KOPT-K1 (cell line): Measurements from ENCODE around the gene RYR3.

ENCODE experiments used
- H3K27ac ChIP-seq: fragments of 200-600 bp; sonication (generic); 2 replicates; pipeline ENCODE4 v1.5.1; 2016; ENCODE audit warnings: antibody characterized with exemption, mild to moderate bottlenecking, low read depth, low read length; ENCODE audit not compliant: poor library complexity, severe bottlenecking
- H3K36me3 ChIP-seq: fragments of 200-600 bp; sonication (generic); 2 replicates; pipeline ENCODE4 v1.5.1; 2017; ENCODE audit warnings: antibody characterized with exemption, mild to moderate bottlenecking, low read length, moderate library complexity; ENCODE audit not compliant: insufficient read depth
- H3K9me3 ChIP-seq: fragments of 200-600 bp; sonication (generic); 2 replicates; pipeline ENCODE4 v1.5.1; 2017; ENCODE audit warnings: antibody characterized with exemption, low read length, mild to moderate bottlenecking; ENCODE audit not compliant: insufficient read depth, poor library complexity, severe bottlenecking

Gene RYR3

GRCh38 chr15:33442449-33442848 is 131.7 kb downstream of the RYR3 start:
- H3K9me3 ChIP-seq, result no peaks in the 10 kb centered on the region
- H3K36me3 ChIP-seq, result no peaks in the 10 kb centered on the region
- no peak overlapping the region for H3K27ac ChIP-seq

GRCh38 chr15:33443708-33444107 is 132.9 kb downstream of the RYR3 start:
- Histone ChIP-seq H3K27ac (no peak overlapping the region), H3K9me3 (no peaks in the 10 kb centered on the region), H3K36me3 (no peaks in the 10 kb centered on the region)

DNA sequence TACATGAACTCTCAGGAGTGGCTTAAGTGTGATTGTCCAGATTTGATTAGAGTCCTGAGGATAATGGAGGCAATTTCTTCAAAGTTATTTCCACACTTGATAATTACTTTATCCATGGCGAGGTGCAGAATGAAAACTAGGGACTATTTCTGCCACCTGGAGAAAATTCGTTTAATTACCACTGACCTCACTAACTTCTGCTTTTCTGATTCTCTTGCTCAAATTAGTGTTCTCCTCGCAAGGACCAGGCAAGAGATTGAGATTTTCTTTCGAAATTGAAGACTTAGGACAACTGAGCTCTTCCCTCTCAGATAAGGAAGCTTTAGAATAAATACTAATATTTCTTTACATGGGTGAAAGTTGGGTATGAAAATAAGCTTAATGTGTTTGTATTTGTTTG is 135.2 kb downstream of the RYR3 start:
- Histone ChIP-seq H3K9me3 (no peaks in the 10 kb centered on the region), H3K36me3 (no peaks in the 10 kb centered on the region), H3K27ac (no peak overlapping the region)

- no peaks in the 10 kb centered on the region for H3K9me3 ChIP-seq
Measured at GRCh38 chr15:33448151-33448550, 137.4 kb downstream of the RYR3 start.

GRCh38 chr15:33448961-33449606 is 138.3 kb downstream of the RYR3 start:
- H3K36me3 ChIP-seq, result no peaks in the 10 kb centered on the region
- H3K27ac ChIP-seq, result no peak overlapping the region
- no peaks in the 10 kb centered on the region for H3K9me3 ChIP-seq

More at GRCh38 chr15:33448151-33448550, 137.4 kb downstream of the RYR3 start:
- Histone ChIP-seq H3K27ac (no peak overlapping the region), H3K36me3 (no peaks in the 10 kb centered on the region)

- Histone ChIP-seq H3K36me3 (no peaks in the 10 kb centered on the region), H3K27ac (no peak overlapping the region), H3K9me3 (no peaks in the 10 kb centered on the region)
Measured at GRCh38 chr15:33449810-33450209, 139.0 kb downstream of the RYR3 start.

DNA sequence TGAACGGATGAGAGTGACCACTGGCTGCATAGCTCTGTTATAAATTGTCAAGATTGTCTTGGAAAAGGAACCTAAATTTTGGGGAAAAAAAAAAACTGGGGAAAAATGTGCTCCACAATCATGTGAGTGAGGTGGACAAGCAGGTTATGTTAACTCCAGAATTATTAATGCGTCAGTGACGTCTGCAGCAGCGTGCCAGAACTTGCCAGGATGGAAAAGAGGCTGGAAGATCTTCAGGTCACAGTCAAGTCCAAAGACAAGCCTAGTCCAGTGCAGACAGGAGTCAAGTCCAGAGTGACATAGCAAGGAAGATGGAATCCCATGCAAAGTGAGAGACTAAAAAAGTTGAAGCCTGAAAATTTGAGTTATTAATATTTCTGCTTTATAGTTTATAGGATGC is 140.6 kb downstream of the RYR3 start:
- no peaks in the 10 kb centered on the region for H3K36me3 ChIP-seq

GRCh38 chr15:33453761-33454160 is 143.0 kb downstream of the RYR3 start:
- Histone ChIP-seq H3K9me3 (no peaks in the 10 kb centered on the region), H3K36me3 (no peaks in the 10 kb centered on the region)

More for the DNA sequence above, 140.6 kb downstream of the RYR3 start:
- H3K27ac ChIP-seq, result no peak overlapping the region
- no peaks in the 10 kb centered on the region for H3K9me3 ChIP-seq

DNA sequence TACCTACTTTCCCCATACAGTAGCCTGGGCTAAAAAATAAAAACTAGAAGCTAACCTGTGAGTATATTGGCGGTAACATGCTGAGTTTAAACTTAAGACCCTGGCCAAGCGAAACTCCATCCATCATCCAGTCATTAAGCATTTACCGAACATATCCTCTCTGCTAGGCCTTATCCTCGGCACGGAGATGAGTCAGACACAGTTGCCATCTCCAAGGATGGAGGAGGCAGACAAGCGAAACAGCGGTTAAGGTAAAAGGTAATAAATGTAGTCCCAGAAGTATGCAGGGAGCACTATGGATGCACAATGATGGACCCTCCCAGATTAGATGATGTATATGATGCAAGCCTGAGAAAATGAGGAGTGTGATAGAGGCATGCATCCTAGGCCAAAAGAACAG is 143.6 kb downstream of the RYR3 start:
- H3K9me3 ChIP-seq, result no peaks in the 10 kb centered on the region
- H3K36me3 ChIP-seq, result no peaks in the 10 kb centered on the region
- no peak overlapping the region for H3K27ac ChIP-seq

More at GRCh38 chr15:33453761-33454160, 143.0 kb downstream of the RYR3 start:
- no peak overlapping the region for H3K27ac ChIP-seq

DNA sequence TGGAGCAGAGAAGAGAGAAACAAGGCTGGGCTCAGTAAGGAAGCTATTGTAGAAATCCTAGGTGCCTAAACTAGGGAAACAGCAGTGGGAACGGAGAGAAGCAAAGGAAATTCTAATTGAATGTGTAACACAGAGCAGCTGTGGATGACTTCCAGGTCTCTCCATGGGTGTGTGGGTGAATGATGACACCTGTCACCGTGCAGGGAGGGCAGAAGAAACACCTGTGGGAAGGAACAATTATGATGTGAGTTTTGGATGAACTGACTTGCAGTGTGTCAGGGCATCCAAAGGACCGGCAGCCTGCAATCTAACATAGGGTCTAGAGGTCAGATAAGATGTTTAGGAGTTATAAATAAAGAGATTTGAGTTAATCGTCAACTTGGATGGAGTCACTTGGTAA is 144.2 kb downstream of the RYR3 start:
- Histone ChIP-seq H3K27ac (no peak overlapping the region), H3K9me3 (no peaks in the 10 kb centered on the region), H3K36me3 (no peaks in the 10 kb centered on the region)

DNA sequence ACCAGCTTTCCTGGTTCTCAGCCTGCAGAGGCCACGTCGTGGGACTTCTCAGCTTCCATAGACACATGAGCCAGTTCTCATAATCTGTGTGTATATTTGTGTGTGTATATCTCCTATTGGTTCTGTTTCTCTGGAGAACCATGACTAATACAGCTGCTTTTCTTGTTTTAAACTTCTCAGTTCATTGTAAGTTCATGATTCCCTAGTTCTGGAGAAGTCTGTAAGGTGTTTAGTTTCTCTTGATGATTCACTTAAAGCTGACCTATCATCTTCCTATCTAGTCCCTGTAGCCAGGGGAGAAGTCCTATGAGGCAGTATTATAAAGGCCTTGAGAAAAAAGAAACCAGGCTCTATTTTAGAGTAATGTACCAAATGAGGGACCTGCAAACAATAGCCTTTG is 147.7 kb downstream of the RYR3 start:
- Histone ChIP-seq H3K9me3 (no peaks in the 10 kb centered on the region), H3K27ac (no peak overlapping the region), H3K36me3 (no peaks in the 10 kb centered on the region)

DNA sequence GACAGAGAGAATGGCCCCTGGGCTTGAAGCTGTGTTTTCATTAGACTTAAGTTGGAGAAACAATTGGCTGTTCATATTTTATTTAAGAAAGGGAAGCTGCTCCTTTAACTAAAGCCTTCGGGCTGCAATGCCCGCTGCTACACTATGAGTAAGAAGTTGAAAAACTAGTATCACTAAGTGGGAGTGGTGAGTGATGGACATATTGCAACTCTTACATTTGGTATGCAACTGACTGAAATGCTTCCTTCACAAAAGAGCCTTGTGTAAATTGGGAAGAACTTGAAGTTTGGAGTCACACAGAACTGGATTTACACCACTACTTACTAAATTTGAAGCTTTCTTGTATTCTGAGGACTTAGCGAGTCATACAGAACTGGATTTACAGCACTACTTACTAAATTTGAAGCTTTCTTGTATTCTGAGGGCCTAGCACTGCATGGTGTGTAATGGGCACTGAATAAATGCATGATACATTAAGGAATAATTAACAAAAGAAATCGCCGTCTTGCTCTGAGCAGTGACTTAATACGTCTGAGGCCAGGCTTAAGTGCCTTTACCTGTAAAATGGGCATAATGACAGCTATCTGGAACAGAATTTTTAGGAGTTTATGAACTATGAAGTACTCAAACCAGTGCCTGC is 149.5 kb downstream of the RYR3 start:
- no peaks in the 10 kb centered on the region for H3K9me3 ChIP-seq
- no peak overlapping the region for H3K27ac ChIP-seq
- H3K36me3 ChIP-seq, result no peaks in the 10 kb centered on the region

GRCh38 chr15:33461671-33462070 is 150.9 kb downstream of the RYR3 start:
- Histone ChIP-seq H3K36me3 (no peaks in the 10 kb centered on the region), H3K27ac (no peak overlapping the region), H3K9me3 (no peaks in the 10 kb centered on the region)

GRCh38 chr15:33467146-33467815 is 156.5 kb downstream of the RYR3 start:
- H3K9me3 ChIP-seq, result no peaks in the 10 kb centered on the region
- no peaks in the 10 kb centered on the region for H3K36me3 ChIP-seq
- H3K27ac ChIP-seq, result no peak overlapping the region

- H3K9me3 ChIP-seq, result no peaks in the 10 kb centered on the region
- no peak overlapping the region for H3K27ac ChIP-seq
- no peaks in the 10 kb centered on the region for H3K36me3 ChIP-seq
Measured at GRCh38 chr15:33467816-33468163, 157.0 kb downstream of the RYR3 start.

GRCh38 chr15:33468740-33469139 is 158.0 kb downstream of the RYR3 start:
- Histone ChIP-seq H3K9me3 (no peaks in the 10 kb centered on the region), H3K36me3 (no peaks in the 10 kb centered on the region), H3K27ac (no peak overlapping the region)
